ENCODE data around the gene AKAP13.

AKAP13 gene

GRCh38 chr15:85688711-85689110 lies 308.3 kb downstream of the AKAP13 start:
- no peak for DNase-seq

- DNase-seq: peak; percentile 13 to 51 (median 30)
Measured at GRCh38 chr15:85689729-85690128, 309.3 kb downstream of the AKAP13 start.

- DNase-seq: no peak
Measured at GRCh38 chr15:85690561-85691231, 310.3 kb downstream of the AKAP13 start.

GRCh38 chr15:85691350-85692240 lies 311.2 kb downstream of the AKAP13 start:
- DNase-seq: peak in 1 of 4 experiments; percentile 2

GRCh38 chr15:85692321-85692720 lies 311.9 kb downstream of the AKAP13 start:
- DNase-seq: no peak

- DNase-seq: no peak
Measured at GRCh38 chr15:85692873-85693272, 312.5 kb downstream of the AKAP13 start.

GRCh38 chr15:85693277-85693676 lies 312.9 kb downstream of the AKAP13 start:
- no peak for DNase-seq

- DNase-seq: no peak
Measured at GRCh38 chr15:85694091-85694490, 313.7 kb downstream of the AKAP13 start.

GRCh38 chr15:85700767-85701166 lies 320.4 kb downstream of the AKAP13 start:
- no peak for DNase-seq

- no peak for DNase-seq
Measured at GRCh38 chr15:85702321-85703101, 322.1 kb downstream of the AKAP13 start.

- DNase-seq: no peak
Measured at GRCh38 chr15:85704066-85704465, 323.7 kb downstream of the AKAP13 start.

- DNase-seq: no peak
Measured at GRCh38 chr15:85704720-85705429, 324.5 kb downstream of the AKAP13 start.

- DNase-seq: no peak
Measured at GRCh38 chr15:85706779-85707518, 326.5 kb downstream of the AKAP13 start.

GRCh38 chr15:85707519-85708338 lies 327.3 kb downstream of the AKAP13 start:
- no peak for DNase-seq

GRCh38 chr15:85708402-85708941 lies 328.1 kb downstream of the AKAP13 start:
- DNase-seq: no peak

- no peak for DNase-seq
Measured at GRCh38 chr15:85709250-85709649, 328.8 kb downstream of the AKAP13 start.

- no peak for DNase-seq
Measured at GRCh38 chr15:85710340-85710842, 330.0 kb downstream of the AKAP13 start.

- no peak for DNase-seq
Measured at GRCh38 chr15:85711580-85712192, 331.3 kb downstream of the AKAP13 start.

- DNase-seq: no peak
Measured at GRCh38 chr15:85716261-85716660, 335.9 kb downstream of the AKAP13 start.

GRCh38 chr15:85717212-85717611 lies 336.8 kb downstream of the AKAP13 start:
- DNase-seq: no peak

Data from activated naive CD4-positive, alpha-beta T cell (primary cell).